GM19452 (cell line): ENCODE data around the gene CORO6.

ENCODE experiments used
- ATAC-seq: cut with Tn5 transposase; IDR thresholded peaks from one replicate; pipeline ENCODE4 v1.9.1; 2021; ENCODE audit not compliant: unreplicated experiment

CORO6 gene

DNA sequence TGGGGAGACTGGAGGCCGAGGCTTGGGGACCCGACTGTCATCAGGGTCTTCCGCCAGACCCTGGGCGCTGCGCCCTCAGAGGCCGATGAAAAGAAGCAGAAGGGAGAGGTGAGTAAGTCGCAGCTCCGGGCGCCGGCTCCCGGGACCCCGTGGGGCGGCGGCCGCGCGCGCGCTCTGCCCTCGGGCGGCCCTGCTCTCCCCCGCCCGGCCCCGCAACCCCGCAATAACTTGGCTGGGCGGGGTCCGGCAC is 55.5 kb downstream of the CORO6 start:
- no peak for ATAC-seq

DNA sequence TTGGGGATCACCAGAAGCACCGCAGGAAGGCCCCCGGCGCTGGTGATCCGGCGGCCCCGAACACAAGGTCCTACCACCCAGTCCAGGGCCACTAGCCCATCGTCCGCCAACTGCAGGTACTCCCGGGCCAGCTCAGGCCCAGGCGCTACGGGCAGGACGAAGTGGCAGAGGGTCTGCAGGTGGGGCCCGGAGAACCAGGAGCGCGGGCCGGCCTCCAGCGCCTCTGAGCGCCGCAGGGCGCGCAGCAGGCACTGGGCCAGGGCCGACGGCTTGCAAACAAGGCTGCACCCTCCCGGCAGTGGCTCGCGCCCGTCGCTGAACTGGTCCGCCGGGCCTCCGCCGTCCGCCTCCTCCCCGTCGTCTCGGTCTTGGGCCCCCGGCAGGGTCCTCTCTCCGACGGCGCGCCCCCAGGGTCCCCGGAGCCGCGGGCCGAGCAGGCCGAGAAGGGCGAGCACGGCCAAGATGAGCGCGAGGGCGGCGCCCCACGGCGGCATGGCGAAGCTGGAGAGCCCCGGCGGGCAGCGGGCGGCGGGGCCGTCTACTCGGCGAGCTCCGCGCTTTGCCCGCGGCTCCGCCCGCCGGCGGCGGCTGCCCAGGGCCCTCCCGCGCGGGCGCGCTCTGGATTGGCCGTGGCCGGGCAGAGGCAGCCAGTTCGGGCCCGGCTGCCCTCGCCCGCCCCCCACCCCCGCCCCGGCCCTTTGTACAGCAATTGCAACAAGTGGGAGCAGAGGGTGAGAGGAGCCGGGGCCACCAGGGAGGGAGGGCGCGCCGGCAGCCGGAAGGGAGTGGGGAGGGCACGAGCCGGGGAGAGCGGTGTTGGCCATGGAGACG is 56.0 kb downstream of the CORO6 start, which contains the start of gene ABHD15:
Gene ABHD15, minus strand, starts transcription at position 565 of the 831 bp plus-strand sequence. Its CDS starts 71 bp downstream, at position 494.
- ATAC-seq = no peak

DNA sequence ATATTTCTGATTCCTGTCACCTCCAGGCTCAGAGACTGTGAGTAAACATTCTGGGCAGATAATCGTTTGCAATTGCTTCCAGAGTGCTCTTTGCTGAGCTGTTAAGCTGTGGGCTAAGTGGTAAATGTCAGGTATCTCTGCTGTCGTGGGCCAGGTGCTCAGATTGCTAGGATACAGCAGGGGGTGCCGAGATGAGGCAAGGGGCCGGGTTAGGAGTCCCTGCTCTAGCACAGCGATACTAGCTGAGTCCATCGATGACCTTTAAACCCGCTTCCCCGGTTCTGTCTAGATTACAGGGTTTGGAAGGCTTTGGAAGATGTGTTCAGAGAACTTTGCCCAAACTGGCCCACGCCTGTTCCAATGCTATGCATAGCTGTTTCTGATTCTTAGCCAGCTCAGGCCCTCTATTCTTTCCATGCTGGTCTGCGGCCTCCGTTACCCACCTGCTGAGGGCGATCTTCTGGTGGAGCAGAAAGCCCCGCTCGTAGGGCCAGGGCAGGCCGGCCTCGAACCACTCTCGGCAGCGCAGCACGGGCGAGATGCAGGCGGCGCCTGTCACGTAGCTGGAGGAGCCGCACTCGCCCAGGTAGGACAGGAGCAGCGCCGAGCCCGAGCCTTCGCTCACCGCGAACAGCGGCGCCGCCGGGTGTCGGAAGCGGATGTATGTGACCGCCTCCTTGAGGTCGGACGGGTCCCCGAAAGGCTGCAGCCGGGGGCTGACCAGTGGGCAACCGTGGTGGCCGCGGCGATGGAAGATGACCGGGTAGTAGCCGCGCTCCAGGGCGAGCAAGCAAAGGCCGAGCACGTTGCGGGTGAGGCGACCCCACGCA is 56.9 kb downstream of the CORO6 start:
- no peak for ATAC-seq
